HG03025 (cell line): ENCODE results near the gene SLC12A8.

Experiments used
- ATAC-seq: cut with Tn5 transposase; IDR thresholded peaks from one replicate; pipeline ENCODE4 v1.9.1; 2021; ENCODE audit warnings: mild to moderate bottlenecking, moderate library complexity; ENCODE audit not compliant: unreplicated experiment, low FRiP score

SLC12A8 gene

GRCh38 chr3:125214738-125215137 lies 2.2 kb upstream of the SLC12A8 start:
- ATAC-seq: no peak

- ATAC-seq: no peak
Observed at GRCh38 chr3:125213946-125214542, 1.5 kb upstream of the SLC12A8 start.

- no peak for ATAC-seq
Observed at GRCh38 chr3:125213364-125213755, 812 bp upstream of the SLC12A8 start.

- no peak for ATAC-seq
Observed at GRCh38 chr3:125212091-125212508, 448 bp downstream of the SLC12A8 start.

GRCh38 chr3:125211523-125212090 lies 941 bp downstream of the SLC12A8 start:
- no peak for ATAC-seq

- no peak for ATAC-seq
Observed at GRCh38 chr3:125207949-125208568, 4.5 kb downstream of the SLC12A8 start.

GRCh38 chr3:125207507-125207906 lies 5.0 kb downstream of the SLC12A8 start:
- no peak for ATAC-seq

- no peak for ATAC-seq
Observed at GRCh38 chr3:125206934-125207333, 5.6 kb downstream of the SLC12A8 start.

GRCh38 chr3:125203731-125204130 lies 8.8 kb downstream of the SLC12A8 start:
- ATAC-seq: no peak

GRCh38 chr3:125202197-125202596 lies 10.4 kb downstream of the SLC12A8 start:
- no peak for ATAC-seq

- ATAC-seq: no peak
Observed at GRCh38 chr3:125200731-125201139, 11.8 kb downstream of the SLC12A8 start.

- no peak for ATAC-seq
Observed at GRCh38 chr3:125194849-125195601, 17.5 kb downstream of the SLC12A8 start.

GRCh38 chr3:125194061-125194848 lies 18.3 kb downstream of the SLC12A8 start:
- ATAC-seq: no peak

GRCh38 chr3:125192190-125193035 lies 20.1 kb downstream of the SLC12A8 start:
- peak; percentile 73 for ATAC-seq

GRCh38 chr3:125191730-125192129 lies 20.8 kb downstream of the SLC12A8 start:
- ATAC-seq: no peak

- ATAC-seq: no peak
Observed at GRCh38 chr3:125191256-125191655, 21.3 kb downstream of the SLC12A8 start.

- no peak for ATAC-seq
Observed at GRCh38 chr3:125190786-125191185, 21.8 kb downstream of the SLC12A8 start.

GRCh38 chr3:125189378-125190165 lies 23.0 kb downstream of the SLC12A8 start:
- no peak for ATAC-seq

- no peak for ATAC-seq
Observed at GRCh38 chr3:125188955-125189354, 23.6 kb downstream of the SLC12A8 start.
